Neural cell (in vitro differentiated cells): ENCODE data around the gene TOR2A. TPM values are rescaled to one million over a fixed set of nuclear protein-coding genes. Genes with fewer than 3 reads are reported as not detected.
A peak's percentile ranks its signal among the peaks of the same experiment; 100 is the strongest.

Source experiments
- H2AFZ ChIP-seq: fragments of 200-600, 300-800 bp; sonication (generic), shearing (Covaris generic); 2 replicates; pipeline ENCODE4 v1.6.0; 2014; ENCODE audit warnings: low read depth, mild to moderate bottlenecking, antibody characterized with exemption, low read length, moderate library complexity
- H3F3A ChIP-seq: fragments of 200-600 bp; shearing (Covaris generic); 2 replicates; pipeline ENCODE4 v1.6.1; 2016; ENCODE audit warnings: mild to moderate bottlenecking, moderate library complexity, mixed read lengths, antibody characterized with exemption, low read length; ENCODE audit not compliant: insufficient read depth, poor library complexity, severe bottlenecking
- H3K27ac ChIP-seq: fragments of 200-600, 300-800 bp; sonication (generic), shearing (Covaris generic); 2 replicates; pipeline ENCODE4 v1.5.1; 2014; ENCODE audit warnings: mild to moderate bottlenecking, low read length, moderate library complexity
- H3K27me3 ChIP-seq: fragments of 300-800, 200-600 bp; sonication (generic), shearing (Covaris generic); 2 replicates; pipeline ENCODE4 v1.6.0; 2014; ENCODE audit warnings: mild to moderate bottlenecking, low read depth, low read length, moderate library complexity; ENCODE audit not compliant: insufficient read depth
- H3K36me3 ChIP-seq: fragments of 300-800, 200-600 bp; sonication (generic), shearing (Covaris generic); 2 replicates; pipeline ENCODE4 v1.5.1; 2014; ENCODE audit warnings: mild to moderate bottlenecking, antibody characterized with exemption, low read length, moderate library complexity; ENCODE audit not compliant: insufficient read depth
- H3K4me2 ChIP-seq: fragments of 300-800, 200-600 bp; sonication (generic), shearing (Covaris generic); 2 replicates; pipeline ENCODE4 v1.6.0; 2014; ENCODE audit warnings: mild to moderate bottlenecking, low read length
- H3K4me3 ChIP-seq: fragments of 300-800, 200-600 bp; sonication (generic), shearing (Covaris generic); 2 replicates; pipeline ENCODE4 v1.5.1; 2014; ENCODE audit warnings: mild to moderate bottlenecking, low read length, moderate library complexity
- H3K79me2 ChIP-seq: fragments of 200-600 bp; shearing (Covaris generic); replicated peaks from 2 replicates; pipeline ENCODE4 v1.6.0; 2014; ENCODE audit warnings: mild to moderate bottlenecking, low read length, moderate library complexity; ENCODE audit not compliant: insufficient read depth
- H3K9ac ChIP-seq: fragments of 300-800, 200-600 bp; sonication (generic), shearing (Covaris generic); 2 replicates; pipeline ENCODE4 v1.6.1; 2016; ENCODE audit warnings: mild to moderate bottlenecking, low read length, mixed read lengths
- H3K9me2 ChIP-seq: fragments of 200-600 bp; shearing (Covaris generic); 2 replicates; pipeline ENCODE4 v1.6.1; 2016; ENCODE audit warnings: mild to moderate bottlenecking, low read length, mixed read lengths; ENCODE audit not compliant: insufficient read depth
- H3K9me3 ChIP-seq: fragments of 200-600, 300-800 bp; sonication (generic), shearing (Covaris generic); 2 replicates; pipeline ENCODE4 v1.6.1; 2016; ENCODE audit warnings: mild to moderate bottlenecking, mixed run types, low read length, moderate library complexity, mixed read lengths
- H4K20me1 ChIP-seq: fragments of 200-600 bp; shearing (Covaris generic); 2 replicates; pipeline ENCODE4 v1.6.1; 2016; ENCODE audit warnings: mild to moderate bottlenecking, mixed run types; ENCODE audit not compliant: insufficient read depth
- CTCF ChIP-seq: fragments of 450-650 bp; IDR thresholded peaks from 2 replicates; pipeline ENCODE4 v1.5.1; 2014; ENCODE audit warnings: antibody characterized with exemption, mild to moderate bottlenecking, moderate library complexity; ENCODE audit not compliant: poor library complexity, severe bottlenecking
- EP300 ChIP-seq: fragments of 450-650 bp; conservative IDR thresholded peaks from 2 replicates; pipeline ENCODE4 v1.6.1; 2014; ENCODE audit warnings: antibody characterized with exemption, mild to moderate bottlenecking, moderate library complexity; ENCODE audit not compliant: poor library complexity, severe bottlenecking
- EZH2 ChIP-seq: fragments of 200-600, 300-800 bp; shearing (Covaris generic), sonication (generic); IDR thresholded peaks from 2 replicates; pipeline ENCODE4 v1.6.1; 2014; ENCODE audit warnings: antibody characterized with exemption, low read length, borderline replicate concordance, mild to moderate bottlenecking; ENCODE audit not compliant: insufficient read depth, poor library complexity, severe bottlenecking
- MXI1 ChIP-seq: fragments of 450-650 bp; conservative IDR thresholded peaks from 2 replicates; pipeline ENCODE4 v1.6.1; 2014; ENCODE audit warnings: antibody characterized with exemption, mild to moderate bottlenecking; ENCODE audit not compliant: poor library complexity, severe bottlenecking
- POLR2AphosphoS5 ChIP-seq: IDR thresholded peaks from 2 replicates; pipeline ENCODE4 v1.6.1; 2012
- RAD21 ChIP-seq: fragments of 450-650 bp; conservative IDR thresholded peaks from 2 replicates; pipeline ENCODE4 v1.6.1; 2014; ENCODE audit warnings: antibody characterized with exemption, mild to moderate bottlenecking, moderate library complexity
- SMC3 ChIP-seq: fragments of 450-650 bp; conservative IDR thresholded peaks from 2 replicates; pipeline ENCODE4 v1.6.1; 2014; ENCODE audit warnings: antibody characterized with exemption, mild to moderate bottlenecking, moderate library complexity; ENCODE audit not compliant: poor library complexity
- TAF1 ChIP-seq: IDR thresholded peaks from 2 replicates; pipeline ENCODE4 v1.6.1; 2012; ENCODE audit warnings: low read depth
- polyA plus RNA-seq: library from polyadenylated mRNA; depleted of rRNA; stranded (reverse); fragments of >200 nt; gene quantifications from 2 replicates; pipeline ENCODE4 v1.2.3, GENCODE V29; 2014
- TF ChIP-seq, protein P1 (sequence below): IDR thresholded peaks from 2 replicates; pipeline ENCODE4 v1.6.1; 2012; ENCODE audit warnings: borderline replicate concordance

The TOR2A gene
- polyA plus RNA-seq, 1 donor from 2014 or later, result 59.7 TPM

DNA sequence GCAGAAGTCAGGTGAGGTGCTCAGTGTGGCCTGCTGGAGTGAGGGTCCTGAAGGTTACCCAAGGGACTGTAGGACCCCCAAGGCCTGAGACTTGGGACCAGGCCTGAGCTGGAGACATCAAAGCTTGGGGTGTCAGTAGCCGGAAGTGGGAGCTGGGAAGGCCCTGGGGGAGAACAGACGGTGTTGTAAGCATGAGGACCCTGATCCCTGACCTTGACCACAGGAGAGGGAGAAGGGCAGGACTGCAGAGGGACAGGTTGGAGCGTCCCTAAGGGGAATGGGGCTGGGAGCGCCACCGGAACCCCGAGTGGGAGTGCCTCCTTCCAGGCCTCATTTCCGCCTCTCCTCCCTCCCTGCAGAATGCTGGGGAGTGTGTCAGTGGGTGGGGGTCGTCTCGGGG, 18.7 kb downstream of the TOR2A start:
- H3K4me3 ChIP-seq, result peak overlapping the region; percentile 87
- no peaks in the 10 kb centered on the region for H3K79me2 ChIP-seq
- peak overlapping the region; percentile 34 for H3K4me2 ChIP-seq
- no peaks in the 10 kb centered on the region for H3K9me3 ChIP-seq
- H3K9ac ChIP-seq, result peak overlapping the region; percentile 62
- peak overlapping the region; percentile 75 for H2AFZ ChIP-seq
- H3K36me3 ChIP-seq, result no peaks in the 10 kb centered on the region
- H3F3A ChIP-seq, result no peaks in the 10 kb centered on the region
- TF ChIP-seq CTCF (no peak), MXI1 (no peak), EZH2 (no peak), TAF1 (no peak), EP300 (no peak), RAD21 (no peak), SMC3 (no peak), POLR2AphosphoS5 (no peak)
- TF ChIP-seq, protein P1, sequence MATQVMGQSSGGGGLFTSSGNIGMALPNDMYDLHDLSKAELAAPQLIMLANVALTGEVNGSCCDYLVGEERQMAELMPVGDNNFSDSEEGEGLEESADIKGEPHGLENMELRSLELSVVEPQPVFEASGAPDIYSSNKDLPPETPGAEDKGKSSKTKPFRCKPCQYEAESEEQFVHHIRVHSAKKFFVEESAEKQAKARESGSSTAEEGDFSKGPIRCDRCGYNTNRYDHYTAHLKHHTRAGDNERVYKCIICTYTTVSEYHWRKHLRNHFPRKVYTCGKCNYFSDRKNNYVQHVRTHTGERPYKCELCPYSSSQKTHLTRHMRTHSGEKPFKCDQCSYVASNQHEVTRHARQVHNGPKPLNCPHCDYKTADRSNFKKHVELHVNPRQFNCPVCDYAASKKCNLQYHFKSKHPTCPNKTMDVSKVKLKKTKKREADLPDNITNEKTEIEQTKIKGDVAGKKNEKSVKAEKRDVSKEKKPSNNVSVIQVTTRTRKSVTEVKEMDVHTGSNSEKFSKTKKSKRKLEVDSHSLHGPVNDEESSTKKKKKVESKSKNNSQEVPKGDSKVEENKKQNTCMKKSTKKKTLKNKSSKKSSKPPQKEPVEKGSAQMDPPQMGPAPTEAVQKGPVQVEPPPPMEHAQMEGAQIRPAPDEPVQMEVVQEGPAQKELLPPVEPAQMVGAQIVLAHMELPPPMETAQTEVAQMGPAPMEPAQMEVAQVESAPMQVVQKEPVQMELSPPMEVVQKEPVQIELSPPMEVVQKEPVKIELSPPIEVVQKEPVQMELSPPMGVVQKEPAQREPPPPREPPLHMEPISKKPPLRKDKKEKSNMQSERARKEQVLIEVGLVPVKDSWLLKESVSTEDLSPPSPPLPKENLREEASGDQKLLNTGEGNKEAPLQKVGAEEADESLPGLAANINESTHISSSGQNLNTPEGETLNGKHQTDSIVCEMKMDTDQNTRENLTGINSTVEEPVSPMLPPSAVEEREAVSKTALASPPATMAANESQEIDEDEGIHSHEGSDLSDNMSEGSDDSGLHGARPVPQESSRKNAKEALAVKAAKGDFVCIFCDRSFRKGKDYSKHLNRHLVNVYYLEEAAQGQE, result no peak
- H3K9me2 ChIP-seq, result no peaks in the 10 kb centered on the region
- no peaks in the 10 kb centered on the region for H4K20me1 ChIP-seq
- no peaks in the 10 kb centered on the region for H3K27me3 ChIP-seq
- no peak overlapping the region for H3K27ac ChIP-seq

DNA sequence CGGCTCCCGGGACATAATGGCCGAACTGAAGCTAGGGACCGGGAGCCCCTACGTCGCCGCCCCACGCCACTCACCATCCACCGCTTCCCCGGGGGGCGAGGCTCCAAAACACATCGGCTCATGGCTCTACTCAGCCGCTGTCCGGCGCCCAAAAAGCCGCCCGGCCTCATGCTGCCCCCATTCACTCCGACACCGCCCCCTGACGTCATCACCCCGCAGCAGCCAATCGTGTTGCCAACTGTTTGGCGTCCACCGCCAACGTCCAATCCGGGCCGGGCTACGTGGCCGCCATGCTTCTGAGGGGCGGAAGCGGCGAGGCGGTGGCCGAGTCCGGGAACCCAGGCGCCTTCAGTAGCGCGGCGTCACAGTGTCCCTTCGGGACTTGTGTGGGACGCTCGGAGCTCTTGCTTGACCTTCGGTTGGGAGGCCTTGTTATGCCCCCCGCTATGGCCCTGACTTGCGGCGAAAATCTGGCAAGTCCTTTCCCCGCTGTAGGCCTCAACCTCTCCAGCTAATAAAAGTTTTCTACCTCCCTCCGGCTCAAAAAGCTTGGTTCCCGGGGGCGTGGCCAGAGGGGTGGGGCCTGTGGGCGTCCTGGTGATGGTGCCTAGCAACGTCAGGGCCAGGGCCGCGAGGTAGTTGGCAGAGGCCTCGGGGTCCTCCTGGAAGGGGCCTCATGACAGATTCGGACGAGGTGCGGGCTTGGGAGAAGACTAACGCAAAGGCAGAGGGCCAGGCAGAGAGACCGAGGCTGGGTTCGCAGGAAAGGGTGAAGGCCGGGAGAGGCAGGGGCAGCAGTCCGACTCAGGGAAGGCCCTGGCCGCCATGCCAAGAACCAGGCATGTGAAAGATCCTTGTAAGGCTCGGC, 19.4 kb downstream of the TOR2A start, which contains the start of the genes PTRH1 and TTC16:
Gene PTRH1, minus strand, starts transcription at position 194 of the 868 bp plus-strand sequence. Its CDS starts 24 bp downstream, at position 170.
Gene TTC16, plus strand, starts transcription at position 610 of the 868 bp plus-strand sequence. Its CDS starts 67 bp downstream, at position 677.
- Histone ChIP-seq H3K4me2 (peak within 1 kb of the TSS; percentile 34), H3K79me2 (no peaks in the 10 kb centered on the region), H3K9ac (peak within 1 kb of the TSS; percentile 62), H3K9me3 (no peaks in the 10 kb centered on the region), H3K36me3 (no peaks in the 10 kb centered on the region), H3K4me3 (peak within 1 kb of the TSS; percentile 87), H3K27ac (no peak within 1 kb of the TSS), H3K9me2 (no peaks in the 10 kb centered on the region), H4K20me1 (no peaks in the 10 kb centered on the region), H3F3A (no peaks in the 10 kb centered on the region), H2AFZ (peak within 1 kb of the TSS; percentile 75), H3K27me3 (no peaks in the 10 kb centered on the region)
- TF ChIP-seq RAD21 (no peak), MXI1 (peak; percentile 78), EP300 (no peak), TAF1 (no peak), SMC3 (no peak), POLR2AphosphoS5 (peak; percentile 34), EZH2 (no peak), CTCF (peak; percentile 9)
- TF ChIP-seq, protein P1, result no peak
